Right ventricle myocardium superior (tissue), 1 donor: Measurements from ENCODE around the gene TEX48. TPM values are rescaled to one million over a fixed set of nuclear protein-coding genes. Genes with fewer than 3 reads are reported as not detected.

Source experiments
- ATAC-seq: fragments of 200-7000 bp; cut with Tn5 transposase; one replicate; pipeline ENCODE4 v1.9.1; 2020; ENCODE audit warnings: mild to moderate bottlenecking; ENCODE audit not compliant: poor library complexity
- DNase-seq: peaks from one replicate; pipeline ENCODE4 v3.0.0-alpha.2; 2020
- intact Hi-C: fragments of 100-400 bp; cut with DNase I; formaldehyde crosslinking; loops from one replicate; pipeline ENCODE4 v1.11.2; 2022
- long read RNA-seq: library from polyadenylated mRNA; unstranded; transcript quantifications from one replicate; pipeline ENCODE4 v2.0.0, GENCODE V29; 2021
- total RNA-seq: library from RNA; stranded (reverse); fragmentation: NEBNext Ultra II Directional; extraction: Animal tissue kit (Norgen Biotek cat#: 25700); gene quantifications from one replicate; pipeline ENCODE4 v1.2.1, GENCODE V29; 2021
- donor health status: DM: no; HTN: yes; CAD: no; lungs with severe emphysema.

TEX48 gene, protein sequence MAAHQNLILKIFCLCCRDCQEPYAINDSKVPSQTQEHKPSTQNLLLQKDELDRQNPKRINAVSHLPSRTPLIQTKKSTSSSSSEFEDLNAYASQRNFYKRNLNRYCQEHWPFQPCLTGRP
- not detected for total RNA-seq
- long read RNA-seq = 0 reads

DNA sequence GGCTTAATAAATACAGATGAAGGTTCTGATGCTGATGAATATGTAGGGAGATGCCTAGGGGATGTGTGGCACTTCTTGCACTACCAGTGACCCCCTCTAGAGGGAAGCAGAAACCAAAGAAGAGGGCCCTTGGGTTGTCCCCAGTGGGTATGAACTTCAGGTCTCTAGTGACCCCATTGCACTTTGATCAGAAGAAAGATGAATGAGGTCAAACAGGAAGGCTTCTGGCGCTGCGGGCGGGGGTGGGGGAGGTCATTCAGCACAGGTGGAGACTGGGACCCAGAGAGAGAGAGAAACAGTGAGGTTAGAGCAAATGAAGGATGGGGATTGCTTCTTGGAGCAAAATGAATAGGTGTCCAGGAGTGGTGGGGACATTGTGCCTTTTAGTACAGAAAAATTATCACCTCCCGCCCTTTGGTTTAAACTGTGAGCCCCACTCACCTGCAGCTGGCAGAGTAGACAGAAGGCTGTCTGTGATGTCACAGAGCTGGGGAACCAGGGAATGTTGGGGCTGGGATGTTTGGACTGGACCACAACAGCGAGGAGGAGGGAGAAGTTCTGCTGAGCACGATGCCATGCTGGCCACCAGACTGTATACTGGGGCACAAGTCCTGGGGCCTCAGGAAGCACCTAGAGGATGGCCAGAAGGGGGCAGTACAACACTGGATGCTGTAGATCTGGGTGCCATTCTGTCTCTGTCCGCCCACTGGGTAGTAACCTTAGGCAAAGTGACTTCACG lies at the start of gene TEX48:
TEX48 (minus strand) TSS at position 599 of the 739 bp plus-strand sequence. CDS start 10,469 bp downstream, outside the sequence.
- ATAC-seq (peak; percentile 68), DNase-seq (peak; percentile 45)
- intact Hi-C loops = loop anchor here (5.0 kb wide), 1 partner anchor 331 kb away; no protein-coding TSS in a partner anchor

DNA sequence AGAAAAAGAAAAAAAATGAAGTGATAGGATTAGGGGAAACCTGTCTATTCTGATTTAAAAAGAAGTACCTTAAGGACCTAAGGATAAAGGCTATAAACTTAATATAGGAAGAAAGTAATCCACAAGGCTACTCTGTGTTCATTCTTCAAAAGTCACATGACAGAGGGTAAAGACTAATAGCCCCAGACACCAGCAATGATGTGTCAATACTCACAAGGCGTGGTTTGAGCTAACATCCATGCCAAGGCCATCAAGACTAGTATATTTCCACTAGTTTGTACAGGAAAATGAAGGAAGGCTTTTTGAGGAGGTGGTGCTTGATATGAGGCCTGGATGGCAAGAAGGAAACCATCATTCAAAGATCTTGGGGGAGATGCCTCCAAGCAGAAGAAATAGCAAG lies 49.7 kb upstream of the TEX48 start:
- intact Hi-C loops = no loop called here
- DNase-seq = no peak
- ATAC-seq = no peak

DNA sequence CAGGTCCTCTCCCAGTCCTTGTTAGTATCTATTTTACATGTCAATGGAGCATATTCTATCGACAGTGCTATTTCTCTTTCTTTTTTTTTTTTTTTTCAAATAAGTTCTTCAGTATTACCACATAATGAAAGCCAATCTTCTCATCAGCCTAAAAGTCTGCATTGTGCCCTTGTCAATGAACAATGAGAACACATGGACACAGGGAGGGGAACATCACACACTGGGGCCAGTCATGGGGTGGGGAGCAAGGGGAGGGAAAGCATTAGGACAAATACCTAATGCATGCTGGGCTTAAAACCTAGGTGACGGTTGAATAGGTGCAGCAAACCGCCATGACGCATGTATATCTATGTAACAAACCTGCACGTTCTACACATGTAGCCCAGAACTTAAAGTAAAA lies 47.7 kb upstream of the TEX48 start:
- no peak for DNase-seq
- intact Hi-C loops = no loop called here
- ATAC-seq = no peak

DNA sequence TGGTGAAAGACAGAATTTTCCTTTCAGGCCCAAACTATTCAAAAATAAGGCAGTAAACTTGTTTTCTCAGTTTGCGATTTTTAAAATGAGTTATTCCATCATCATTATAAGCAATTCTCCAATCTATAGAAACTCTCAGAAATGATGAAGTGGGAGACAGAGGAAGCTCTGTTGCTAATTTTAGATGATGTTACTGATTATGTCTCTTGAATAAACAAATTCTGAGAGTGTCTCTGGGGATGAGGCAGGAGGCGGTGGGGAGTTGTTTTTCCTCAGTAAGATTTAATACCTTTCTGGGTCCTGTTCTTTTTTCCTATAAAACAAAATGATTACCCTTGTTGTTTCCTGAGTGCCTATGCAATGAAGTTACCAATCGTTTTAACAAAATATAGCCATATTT lies 43.9 kb upstream of the TEX48 start:
- ATAC-seq (no peak), DNase-seq (no peak)
- intact Hi-C loops = no loop called here

DNA sequence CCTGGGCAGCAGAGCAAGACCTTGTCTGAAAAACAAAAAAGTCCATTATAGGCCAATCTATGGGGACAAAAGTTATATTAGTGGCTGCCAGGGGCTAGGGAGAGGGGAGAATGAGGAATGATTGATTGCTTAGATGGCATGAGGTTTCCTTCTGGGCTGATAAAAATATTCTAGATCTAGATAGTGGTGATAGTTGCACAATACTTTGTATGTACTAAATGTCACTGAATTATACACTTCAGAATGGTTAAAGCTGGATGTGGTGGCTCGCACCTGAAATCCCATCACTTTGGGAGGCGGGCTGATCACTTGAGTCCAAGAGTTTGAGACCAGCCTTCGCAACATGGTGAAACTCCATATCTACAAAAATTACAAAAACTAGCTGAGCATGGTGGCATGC lies 42.8 kb upstream of the TEX48 start:
- ATAC-seq (no peak), DNase-seq (no peak)
- intact Hi-C loops = no loop called here

DNA sequence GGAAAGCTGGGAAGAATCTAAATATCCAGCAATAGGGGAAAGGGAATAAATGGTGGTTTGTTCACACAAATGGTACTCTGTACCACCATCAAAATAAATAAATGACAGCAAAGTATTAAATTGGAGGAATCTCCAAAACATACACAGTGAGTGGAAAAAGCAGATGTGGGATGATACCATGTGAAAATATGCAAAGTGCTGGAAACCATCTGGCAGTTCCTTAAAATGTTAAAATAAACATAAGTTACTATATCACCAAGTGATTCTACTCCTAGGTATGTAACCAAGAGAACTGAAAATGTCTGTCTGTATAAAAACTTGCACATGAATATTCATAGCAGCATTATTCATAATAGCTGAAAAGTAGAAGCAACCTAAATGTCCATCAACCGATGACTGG lies 41.9 kb upstream of the TEX48 start:
- intact Hi-C loops = no loop called here
- ATAC-seq (no peak), DNase-seq (no peak)

DNA sequence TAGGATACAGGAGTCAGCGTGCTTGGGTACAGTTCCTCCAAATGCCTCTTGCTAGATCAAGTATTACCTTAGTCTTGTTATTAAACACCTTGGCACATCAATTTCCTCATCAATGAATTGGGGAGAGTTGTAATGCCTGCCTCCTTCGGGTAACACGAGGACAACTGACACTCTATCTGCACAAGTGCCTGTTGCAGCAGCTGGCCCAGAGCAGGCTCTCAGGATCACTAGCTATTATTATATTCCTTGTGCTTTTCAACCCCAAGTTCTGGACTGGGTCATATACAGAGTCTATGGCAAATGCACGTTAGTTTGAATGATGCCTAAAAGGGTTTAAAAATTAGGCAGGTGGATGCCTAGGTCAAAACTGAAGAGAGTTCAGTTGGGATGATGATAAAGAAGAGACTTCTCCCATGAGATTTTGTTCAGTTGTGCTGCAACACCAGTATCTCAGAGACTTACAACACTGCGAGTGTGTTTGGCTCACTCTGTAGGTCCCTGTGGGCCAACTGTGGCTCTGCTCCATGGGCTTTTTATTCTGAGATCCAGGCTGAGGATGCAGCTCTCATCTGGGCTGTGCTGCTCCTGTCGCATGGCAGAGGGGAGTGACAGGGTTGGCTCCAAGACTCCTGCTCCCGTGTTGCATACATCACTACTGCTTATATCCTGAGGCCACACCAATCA lies 41.1 kb upstream of the TEX48 start:
- intact Hi-C loops = no loop called here
- no peak for ATAC-seq
- DNase-seq = no peak

DNA sequence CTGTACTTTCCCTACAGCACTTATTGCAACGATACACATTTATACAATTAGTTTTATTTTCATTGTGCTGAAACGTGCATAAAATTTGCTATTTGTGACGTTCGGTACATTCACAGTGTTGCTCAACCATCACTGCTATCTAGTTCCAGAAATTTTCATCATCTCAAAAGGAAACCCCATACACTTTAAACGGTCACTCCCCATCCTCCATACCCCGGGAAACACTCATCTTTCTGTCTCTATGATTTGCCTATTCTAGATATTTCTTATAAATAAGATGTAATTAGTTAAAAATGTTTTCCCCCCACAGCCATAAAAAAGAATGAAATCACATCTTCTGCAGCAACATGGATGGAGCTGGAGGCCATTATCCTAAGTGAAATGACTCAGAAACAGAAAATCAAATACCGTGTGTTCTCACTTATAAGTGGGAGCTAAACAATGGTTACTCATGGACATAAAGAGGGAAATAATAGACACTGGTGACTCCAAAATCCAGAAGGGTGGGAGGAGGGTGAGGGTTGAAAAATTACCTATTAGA lies 40.2 kb upstream of the TEX48 start:
- DNase-seq (no peak), ATAC-seq (no peak)
- intact Hi-C loops = no loop called here

DNA sequence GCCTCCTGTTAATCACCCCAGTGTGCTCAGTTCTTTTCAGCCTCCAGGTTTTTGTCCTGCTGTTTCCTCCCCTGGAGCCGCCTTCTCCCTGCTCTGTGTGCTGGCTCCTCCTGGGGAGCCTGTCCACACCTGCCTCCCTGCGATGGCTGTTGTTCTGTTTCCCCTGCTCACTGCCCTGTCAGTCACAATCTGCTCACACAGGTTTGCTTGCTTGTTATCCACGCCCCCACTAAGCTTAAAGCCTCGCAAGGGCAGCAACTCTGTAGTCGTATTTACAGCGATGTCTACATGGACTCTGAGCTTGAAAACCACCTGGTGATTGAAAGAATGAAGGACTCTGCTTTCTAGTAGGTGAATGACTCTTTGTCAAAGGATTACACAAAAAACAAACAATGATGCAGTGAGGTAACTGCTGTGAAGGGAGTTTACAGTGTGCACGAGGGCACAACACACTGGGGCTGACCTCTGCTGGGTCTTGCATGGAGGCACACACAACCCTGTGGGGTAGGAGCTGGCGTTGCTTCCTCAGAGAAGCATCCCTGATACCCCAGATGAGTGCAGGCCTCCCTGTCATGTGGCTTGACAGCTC lies 39.6 kb upstream of the TEX48 start:
- DNase-seq (no peak), ATAC-seq (no peak)
- intact Hi-C loops = no loop called here

DNA sequence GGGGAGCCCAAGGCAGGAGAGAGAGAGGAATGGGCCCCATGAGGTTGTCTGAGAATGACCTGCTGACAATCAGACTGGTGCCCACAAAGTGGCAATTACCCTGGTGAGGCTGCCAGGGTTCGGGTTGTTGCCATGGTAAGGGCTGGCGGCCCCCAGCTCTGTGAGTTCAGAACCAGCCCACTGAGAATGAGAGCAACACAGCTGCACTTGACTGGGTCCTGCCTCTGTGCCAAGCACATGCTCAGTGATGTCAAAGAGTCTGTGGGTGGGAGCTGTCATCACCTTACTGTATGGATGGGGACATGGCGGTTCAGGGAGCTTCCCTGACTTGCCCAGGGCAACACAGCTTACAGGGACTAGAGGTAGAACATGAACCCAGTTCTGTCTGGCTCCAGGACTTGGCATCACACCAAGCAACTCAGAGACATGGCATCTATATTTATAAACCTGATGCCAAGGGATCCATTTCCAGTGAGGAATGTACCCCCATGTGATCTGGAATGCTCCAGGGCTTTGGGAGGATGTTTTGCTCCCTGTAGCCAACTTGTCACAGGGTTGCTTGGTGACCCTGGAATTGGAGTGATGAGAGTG lies 38.2 kb upstream of the TEX48 start:
- no peak for ATAC-seq
- DNase-seq = no peak
- intact Hi-C loops = no loop called here

DNA sequence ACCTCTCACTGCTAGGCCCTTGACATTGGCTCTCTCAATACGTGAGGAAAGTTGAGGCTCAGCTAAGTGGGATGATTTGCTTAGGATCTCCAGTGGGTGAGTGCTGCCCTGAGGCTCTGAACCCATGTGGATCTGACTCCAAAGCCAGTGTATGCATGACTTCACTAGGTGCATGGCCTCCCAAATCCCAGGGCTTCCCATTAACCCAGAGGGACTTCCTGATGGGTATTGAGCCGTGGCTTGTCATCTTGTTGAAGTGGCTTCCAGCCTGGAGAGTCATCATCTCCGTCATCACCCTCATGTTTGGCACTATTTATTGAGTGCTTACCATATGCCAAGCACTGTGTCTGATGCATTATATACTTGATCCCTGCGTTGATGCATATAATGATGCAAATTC lies 37.3 kb upstream of the TEX48 start:
- intact Hi-C loops = no loop called here
- ATAC-seq = no peak
- no peak for DNase-seq

DNA sequence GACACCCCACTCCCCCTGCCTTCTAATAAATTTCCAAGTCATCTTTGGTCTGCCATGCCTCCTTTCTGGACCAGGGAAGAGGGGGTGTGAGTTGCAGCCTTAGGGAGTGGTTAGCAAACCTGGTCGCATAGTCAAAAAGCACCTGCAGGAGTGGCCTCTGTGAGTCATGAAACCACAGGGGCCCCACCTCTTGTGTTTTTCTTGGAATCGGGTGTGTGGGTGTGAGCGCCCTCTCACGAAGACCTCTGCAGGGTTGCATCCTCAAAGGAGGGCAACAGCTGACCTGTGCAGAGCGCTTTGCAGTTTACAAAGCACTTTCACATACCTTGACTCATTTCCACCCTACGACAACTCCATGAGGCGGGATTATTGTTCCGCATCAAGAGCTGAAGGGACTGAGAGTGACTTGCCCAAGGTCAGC lies 36.8 kb upstream of the TEX48 start:
- intact Hi-C loops = no loop called here
- DNase-seq (no peak), ATAC-seq (no peak)

DNA sequence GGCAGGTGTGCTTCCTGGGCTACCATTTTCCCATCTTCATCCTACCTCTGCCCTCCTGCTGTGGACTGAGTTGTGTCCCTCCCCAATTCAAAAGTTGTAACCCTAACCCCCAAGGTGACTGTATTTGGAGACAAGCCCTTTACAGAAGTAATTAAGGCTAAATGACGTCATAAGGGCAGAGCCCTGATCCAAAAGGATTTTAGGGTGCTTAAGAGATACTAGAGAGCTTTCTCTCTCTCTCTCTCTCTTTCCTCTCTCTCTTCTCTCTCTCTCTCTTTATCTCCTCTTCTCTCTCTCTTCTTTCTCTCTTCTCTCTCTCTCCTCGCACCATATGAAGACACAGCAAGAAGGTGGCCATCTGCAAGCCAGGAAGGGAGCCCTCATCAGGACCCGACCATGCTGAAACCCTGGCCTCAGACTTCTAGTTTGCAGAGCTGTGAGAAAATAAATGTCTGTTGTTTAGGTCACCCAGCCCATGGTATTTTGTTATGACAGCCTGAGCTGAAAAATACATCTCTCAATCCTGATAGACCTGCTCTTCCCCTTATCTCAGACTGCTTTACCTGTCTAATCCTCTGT lies 36.0 kb upstream of the TEX48 start:
- ATAC-seq = no peak
- DNase-seq = no peak
- intact Hi-C loops = no loop called here

DNA sequence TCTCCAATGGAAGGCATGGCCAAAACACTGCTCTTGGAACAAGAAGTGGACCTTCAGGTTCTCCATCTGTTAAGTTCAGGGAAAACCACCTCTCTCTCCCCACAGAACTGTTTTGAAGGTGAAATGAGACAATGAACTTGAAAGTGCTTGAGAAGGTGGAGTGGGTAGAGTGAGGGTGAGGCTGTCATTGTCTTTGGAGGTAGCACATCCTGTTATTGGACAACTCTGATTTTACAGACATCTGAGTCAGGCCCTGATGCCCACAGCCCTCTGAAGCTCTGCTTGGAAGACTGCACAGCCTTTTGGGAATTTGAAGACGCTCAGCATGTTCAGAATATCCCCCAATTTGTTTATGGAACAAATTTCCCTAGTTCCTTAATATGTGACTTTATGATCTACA lies 27.6 kb upstream of the TEX48 start:
- no peak for ATAC-seq
- intact Hi-C loops = no loop called here

DNA sequence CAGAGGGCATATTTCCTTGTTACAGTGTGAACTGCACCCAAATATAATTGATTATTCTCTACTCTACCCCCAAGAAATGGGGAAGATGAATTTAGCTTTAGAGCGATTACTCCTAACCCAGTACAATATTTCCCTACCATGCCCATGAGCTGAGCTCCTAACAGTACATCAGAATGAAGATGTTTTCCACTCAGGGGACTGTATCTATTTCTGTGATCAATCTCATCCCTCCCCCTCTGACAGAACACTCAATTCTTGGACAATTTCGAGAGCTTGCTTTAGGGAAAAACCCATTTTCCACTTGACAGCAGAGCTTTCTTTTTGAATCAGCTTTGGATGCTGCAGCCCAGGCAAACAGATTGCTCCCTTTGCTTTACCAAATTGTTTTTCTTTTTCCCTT lies 24.7 kb upstream of the TEX48 start:
- DNase-seq (no peak), ATAC-seq (no peak)
- intact Hi-C loops = no loop called here

More for the DNA sequence above, 27.6 kb upstream of the TEX48 start:
- no peak for DNase-seq

DNA sequence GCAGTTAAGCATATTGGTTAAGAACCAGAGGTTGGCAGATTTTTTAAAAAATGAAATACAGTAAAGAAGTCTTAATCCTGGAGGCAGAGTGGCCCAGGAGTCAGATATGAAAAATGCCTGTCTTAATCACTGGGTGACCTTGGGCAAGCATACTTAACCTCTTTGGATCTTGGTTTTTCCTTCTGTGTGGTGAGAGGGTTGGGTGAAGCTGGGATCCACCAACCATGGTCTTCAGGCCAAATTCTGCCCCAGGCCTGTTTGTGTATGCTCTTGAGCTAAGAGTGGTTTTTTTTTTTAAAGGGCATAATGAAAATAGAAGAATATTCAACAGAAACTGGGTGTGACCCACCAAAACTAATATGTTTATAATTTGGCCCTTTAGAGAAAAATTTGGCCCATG lies 20.0 kb upstream of the TEX48 start:
- DNase-seq = no peak
- no peak for ATAC-seq
- intact Hi-C loops = no loop called here

DNA sequence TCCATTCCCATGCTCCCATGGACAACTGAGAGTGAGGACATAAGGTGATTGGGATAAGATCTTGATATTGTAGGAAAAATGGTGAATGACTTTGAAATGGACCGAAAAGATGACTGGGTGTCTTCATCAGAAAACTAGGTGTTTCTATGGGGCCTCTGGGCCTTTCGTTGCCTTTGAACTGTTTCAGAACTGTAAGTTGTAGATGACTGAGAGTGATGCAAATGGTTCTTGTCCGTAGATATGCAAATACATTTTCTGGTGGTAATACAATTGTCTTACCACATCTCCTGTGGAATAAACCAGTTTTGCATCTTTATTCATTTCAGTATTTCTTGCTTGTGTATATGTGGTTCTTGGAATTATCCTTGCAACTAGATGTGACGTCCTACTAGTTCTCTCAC lies 16.0 kb upstream of the TEX48 start:
- ATAC-seq = no peak
- no peak for DNase-seq
- intact Hi-C loops = no loop called here

DNA sequence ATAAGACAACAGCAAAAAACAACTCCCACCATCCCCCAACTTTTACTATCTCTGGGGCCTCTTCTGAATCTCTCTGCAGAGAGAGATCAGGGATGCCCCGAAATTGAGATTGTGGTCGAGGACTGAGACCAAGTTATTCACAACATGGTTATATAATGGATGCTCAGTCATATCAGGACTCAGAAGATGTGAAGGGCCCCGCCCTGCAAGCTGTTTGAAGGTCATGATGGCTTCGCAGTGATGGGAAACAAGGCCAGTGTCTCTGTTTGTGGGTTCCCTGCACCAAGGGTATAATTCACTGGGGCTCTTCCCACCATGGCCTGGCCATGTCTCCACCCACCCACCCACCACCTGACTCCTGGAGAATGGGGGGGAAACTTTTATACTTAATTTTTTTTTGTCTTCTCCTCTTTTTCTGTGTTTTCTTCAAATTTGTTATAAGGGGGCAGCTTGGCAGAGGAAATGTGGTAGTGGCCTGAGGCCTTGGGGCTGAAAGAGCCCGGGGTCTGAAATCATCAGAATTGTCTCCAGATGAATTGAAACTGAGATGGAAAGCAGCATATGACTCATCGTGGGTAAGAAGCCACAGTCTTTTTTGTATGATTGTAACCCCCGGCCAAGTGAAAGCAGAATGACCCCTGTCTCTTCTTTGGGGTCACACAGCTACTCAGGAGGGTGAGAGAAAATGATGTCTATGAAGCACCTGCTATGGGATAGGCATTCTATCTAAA lies 15.0 kb upstream of the TEX48 start:
- intact Hi-C loops = no loop called here
- ATAC-seq (no peak), DNase-seq (no peak)
